HL-60 (cell line): ENCODE data around the gene MLN.

ENCODE experiments used
- CTCF ChIP-seq: IDR thresholded peaks from one replicate; pipeline ENCODE4 v1.5.1; 2011; ENCODE audit warnings: low read length, control low read depth, inconsistent platforms; ENCODE audit not compliant: insufficient read depth
- POLR2AphosphoS5 ChIP-seq: IDR thresholded peaks from 2 replicates; pipeline ENCODE4 v1.6.1; 2012; ENCODE audit warnings: low read depth

GRCh38 chr6:33752646-33753015 is 51.2 kb downstream of the MLN start:
- TF ChIP-seq CTCF: no peak
- no peak for TF ChIP-seq POLR2AphosphoS5
